HG02642 (cell line): Measurements from ENCODE around the gene CRACDL.
"Not testable (repeated sequence)": the region's sequence is repeated elsewhere in the genome, so short reads cannot be mapped to it uniquely, and the experiment has no call there.

Experiments used
- ATAC-seq: cut with Tn5 transposase; IDR thresholded peaks from one replicate; pipeline ENCODE4 v1.9.1; 2021; ENCODE audit warnings: mild to moderate bottlenecking; ENCODE audit not compliant: unreplicated experiment, poor library complexity

CRACDL gene

DNA sequence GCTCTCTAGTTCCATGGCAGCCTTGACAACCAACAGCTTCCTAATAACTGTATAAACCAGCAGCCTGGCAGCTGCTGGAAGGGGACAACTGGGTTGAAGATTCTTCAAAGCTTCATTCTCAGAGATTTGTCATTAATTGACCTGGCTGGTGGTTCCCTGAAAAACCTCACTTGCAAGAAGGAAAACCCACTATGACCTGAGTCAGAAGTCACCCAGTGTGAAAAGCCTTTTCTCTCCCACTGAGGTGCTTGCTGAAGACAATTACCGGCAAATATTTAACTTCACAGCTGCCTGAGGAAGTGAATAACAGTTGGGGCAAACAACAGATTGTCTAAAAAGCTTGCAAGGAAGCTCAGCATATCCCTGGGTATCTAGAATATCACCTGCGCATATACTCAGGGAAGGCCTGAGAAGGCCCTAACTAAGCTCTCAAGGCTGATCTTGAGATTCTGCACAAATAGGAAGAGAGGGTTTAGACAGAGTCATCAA is 49.9 kb downstream of the CRACDL start:
- ATAC-seq, result no peak

GRCh38 chr2:98884658-98885057 is 51.4 kb downstream of the CRACDL start:
- ATAC-seq, result no peak

DNA sequence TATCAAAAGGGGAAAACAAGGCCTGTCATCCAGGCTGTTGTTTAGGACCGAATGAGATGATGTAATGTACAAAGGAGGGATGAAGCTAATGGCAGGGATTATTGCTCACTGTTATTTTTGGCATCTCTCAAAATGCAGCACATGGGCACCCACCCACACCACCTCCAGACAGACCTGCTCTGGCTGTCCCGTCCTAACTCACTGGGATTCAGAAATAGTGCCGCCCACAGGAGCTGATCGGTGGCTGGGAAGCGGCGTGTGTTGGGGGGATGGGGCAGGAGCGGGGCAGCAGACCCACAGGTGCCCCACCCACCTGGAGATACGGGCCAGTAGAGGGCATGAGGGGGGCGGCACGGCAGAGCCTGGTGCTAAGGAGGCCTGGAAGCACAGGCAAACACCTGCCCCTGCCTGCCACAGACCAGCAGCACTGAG is 52.2 kb downstream of the CRACDL start:
- ATAC-seq, result no peak

GRCh38 chr2:98882971-98883779 is 52.9 kb downstream of the CRACDL start:
- no peak for ATAC-seq

DNA sequence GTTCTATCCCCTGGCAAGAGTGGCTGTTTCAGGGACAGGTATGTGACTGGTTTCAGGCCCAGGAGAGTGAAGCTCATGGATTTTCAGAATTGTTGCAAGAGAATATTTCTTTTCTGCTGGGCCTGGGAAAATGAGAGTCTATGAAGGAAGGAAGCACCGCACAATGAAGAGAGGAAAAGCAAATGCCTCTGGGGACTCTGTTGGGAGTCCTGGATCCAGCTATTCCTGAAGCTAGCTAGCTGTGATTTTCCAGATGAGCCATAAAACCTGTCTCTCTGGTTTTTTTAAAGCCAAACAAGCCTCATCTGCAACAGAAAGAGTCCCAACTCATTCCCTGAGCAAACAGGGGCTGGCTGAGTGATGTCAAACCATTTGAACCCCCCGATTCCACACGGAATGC is 53.7 kb downstream of the CRACDL start:
- no peak for ATAC-seq

DNA sequence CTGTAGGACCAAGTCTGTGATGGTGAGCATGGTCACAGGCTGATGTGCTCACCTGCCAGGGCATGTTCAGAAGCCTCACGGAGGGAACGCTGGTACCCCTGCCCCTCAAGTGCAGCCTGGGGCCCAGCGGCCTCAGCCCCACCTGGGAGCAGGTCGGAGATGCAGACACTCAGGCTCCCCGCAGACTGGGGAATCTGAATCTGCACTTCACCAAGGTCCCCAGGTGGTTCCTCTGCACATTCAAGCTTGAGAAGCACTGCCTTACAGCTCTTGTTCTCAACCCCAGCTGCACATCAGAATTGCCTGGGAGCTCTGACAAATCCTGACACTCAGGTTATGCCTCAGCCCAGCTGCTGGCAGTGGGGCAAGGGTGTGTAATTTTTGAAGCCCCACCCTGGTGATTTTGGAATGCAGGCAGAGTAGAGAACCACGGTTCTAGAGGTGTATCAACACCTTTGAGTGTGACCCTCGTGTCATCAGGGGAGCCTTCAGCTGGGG is 54.8 kb downstream of the CRACDL start:
- no peak for ATAC-seq

DNA sequence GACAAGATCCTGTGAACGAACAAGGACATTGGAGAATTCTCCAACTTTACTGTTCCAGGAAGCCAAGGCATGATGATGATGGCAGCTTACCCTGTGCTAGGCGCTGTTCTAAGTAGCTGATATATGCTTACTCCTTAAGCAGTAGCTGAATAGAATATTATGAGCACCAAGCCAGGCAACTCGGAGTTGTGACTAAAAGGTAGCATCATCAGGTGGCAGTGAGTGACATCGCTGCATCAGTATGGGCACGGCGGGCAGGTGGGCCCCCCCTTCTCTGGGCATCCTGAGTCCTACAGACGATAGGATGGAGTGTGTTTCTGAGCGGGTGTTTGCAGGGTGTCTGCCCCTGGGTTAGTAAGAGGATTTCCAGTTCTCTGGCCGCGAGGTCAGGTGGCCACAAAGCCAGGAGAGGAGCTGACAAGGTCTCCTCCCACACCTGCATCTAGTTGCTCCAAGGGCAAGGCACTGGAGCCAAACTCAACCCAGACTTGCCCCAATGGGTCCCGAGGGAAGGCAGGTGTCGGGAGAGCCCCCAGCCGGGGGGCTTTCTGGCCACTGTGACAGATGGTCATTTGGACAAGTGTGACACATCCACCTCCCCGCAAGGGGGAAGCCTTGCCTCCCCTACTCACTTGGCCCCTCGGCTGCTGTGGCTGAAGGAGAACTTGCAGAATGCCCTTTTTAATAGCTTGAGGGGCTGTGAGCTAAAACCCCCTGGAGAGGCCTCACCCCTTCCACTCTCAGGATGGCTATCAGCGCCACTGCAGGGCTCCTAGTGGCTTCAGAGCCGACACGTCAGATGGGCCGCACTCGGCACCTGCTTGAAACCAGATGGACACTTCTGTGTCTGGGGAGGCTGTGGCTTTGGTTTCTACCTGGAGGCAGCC is 55.5 kb downstream of the CRACDL start:
- no peak for ATAC-seq

GRCh38 chr2:98877658-98878057 is 58.4 kb downstream of the CRACDL start:
- ATAC-seq, result not testable (repeated sequence)

DNA sequence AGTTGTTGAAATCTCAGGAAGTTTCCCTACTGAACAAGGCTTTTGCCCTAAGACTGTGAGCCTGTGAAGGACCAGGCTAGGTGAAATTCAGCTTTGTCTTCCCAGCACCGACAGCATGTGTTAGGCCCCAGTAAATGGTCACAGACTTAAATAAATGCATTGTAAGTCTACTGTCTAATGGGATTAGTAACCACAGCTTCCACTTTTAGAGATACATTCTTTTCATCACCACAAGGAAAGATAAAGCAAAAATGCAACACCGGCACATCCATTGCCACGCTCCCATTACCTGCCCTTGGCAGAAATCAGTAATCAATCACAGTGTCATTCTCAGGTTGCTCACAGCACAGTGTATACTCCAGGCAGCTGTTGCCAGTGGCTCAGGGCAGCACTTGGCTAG is 59.3 kb downstream of the CRACDL start:
- no peak for ATAC-seq

DNA sequence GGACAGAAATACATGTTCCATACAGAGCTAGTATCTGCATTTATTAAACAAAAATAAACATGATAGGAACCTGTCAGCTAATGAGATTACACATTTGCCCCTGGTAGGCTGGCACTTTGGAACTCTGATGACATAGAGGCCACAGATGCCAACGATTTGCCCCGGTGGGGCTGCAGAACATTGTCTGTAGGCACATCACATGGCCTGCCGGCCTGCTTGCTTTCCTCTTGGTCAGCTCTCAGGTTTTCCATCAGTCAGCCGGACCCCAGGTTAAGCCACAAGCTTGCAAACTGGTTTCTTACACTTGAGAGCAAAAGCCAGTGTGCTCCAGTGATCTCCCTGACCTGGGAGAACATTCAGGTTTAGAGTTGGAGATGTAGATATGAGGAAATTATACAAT is 60.3 kb downstream of the CRACDL start:
- ATAC-seq, result no peak

GRCh38 chr2:98875081-98875728 is 60.8 kb downstream of the CRACDL start:
- no peak for ATAC-seq

GRCh38 chr2:98874186-98874689 is 61.8 kb downstream of the CRACDL start:
- no peak for ATAC-seq

DNA sequence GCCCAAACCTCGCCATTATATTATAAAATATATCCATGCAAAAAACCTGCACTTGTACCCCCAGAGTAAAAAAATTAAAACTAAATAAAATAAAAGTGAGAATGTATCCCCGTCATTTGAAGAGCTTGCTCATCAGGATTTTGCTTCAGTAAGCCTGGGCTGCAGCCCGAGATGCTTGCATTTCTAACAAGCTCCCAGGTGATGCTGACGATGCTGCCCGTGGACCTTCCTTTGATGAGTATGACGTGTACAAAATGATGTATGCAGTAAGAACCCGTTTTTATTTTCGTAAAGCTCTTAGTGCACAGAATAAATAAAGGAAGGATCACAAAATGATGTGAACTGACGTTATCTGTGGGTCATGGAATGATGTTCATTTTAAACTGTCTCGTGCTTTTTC is 63.5 kb downstream of the CRACDL start:
- no peak for ATAC-seq

DNA sequence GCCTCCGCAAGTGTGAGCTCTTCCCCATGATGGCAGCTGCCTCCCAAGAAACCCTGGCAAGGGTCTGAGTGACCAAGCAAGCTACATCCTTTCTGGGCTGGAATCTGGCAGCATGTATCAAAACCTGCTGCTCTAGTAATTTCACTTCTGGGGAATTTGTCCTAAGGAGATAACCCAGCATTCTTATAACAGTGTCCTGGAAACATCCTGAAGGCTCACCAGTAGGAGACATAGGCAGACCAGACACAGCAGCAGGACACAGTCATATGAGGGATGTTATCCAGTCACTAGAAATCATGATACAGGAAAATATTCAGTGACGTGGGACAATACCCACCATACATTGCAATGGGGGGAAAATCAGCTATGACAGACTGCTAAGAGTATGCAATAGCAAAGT is 64.5 kb downstream of the CRACDL start:
- no peak for ATAC-seq

GRCh38 chr2:98870516-98871158 is 65.4 kb downstream of the CRACDL start:
- no peak for ATAC-seq

GRCh38 chr2:98869870-98870269 is 66.2 kb downstream of the CRACDL start:
- ATAC-seq, result no peak

GRCh38 chr2:98869272-98869641 is 66.8 kb downstream of the CRACDL start:
- ATAC-seq, result no peak

DNA sequence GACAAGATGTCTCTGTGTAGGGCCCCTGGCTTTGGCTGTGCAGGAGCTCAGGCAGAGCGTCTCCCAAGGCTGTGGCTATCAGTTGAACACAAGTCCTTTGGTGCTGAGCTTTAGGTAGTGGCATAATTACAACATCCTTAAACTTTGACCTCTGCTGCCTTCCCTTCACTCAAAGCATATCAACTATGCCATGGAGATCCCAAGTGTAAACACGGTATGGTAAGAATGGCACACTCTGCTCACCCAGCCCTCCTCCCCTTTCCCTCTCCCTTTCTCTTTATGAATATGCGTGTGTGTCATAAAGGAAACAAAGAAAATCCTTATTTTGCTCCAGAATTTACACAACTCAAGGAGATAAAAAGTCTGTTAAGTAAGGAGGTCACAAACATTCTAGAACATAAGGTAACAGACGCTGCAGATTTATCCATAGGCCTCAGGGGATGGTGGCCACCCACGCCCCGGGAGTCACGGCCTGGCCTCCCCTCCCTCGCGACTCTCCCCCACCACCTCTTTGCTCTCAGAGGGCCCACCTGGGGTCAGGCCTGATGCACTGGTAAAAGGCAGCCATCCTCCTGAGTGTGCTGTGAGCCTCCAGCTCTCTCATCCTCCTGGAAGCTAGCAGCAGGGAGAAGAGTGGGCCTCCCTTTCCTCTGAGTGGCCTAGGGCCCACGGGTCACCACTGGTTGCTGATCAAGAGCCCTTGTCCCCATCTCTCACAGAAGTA is 67.3 kb downstream of the CRACDL start:
- no peak for ATAC-seq

DNA sequence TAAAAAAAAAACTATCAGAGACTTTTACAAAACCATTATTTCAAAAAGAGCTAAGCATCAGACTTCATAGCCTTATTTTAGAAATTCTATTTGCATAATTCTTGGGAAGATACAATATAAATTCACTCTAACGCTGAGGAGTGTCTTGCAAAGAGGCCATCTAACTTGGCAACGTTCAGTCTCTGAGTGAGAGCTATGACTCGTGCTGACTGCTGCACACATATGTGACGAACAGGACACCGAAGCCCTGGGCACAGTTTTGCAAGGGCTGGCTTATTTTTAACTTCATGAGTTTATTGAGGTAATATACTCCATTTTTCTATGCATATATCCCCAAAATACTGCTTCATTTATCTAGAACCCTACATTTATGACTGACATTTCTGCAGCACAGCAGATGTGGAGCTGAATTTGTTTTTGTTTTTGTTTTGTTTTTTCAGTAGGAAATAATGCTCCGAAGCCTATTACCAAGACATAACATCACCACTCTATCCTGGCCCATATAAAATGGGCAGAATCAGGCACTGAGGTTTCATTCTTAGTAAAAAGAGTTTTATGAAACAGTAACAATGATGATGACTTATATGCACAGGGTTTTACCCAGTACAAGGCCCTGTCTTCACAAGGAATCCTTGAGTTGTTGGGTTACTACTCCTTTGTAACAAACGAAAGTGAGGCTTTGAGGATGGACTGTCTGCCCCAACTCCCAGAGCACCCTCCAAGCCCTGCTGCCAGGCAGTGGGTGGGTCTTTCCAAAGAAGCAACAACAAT is 68.3 kb downstream of the CRACDL start:
- no peak for ATAC-seq
